Hepatocyte (in vitro differentiated cells): ENCODE results near the gene AGAP1.

Experiments
- CTCF ChIP-seq: fragments of 200-600 bp; sonication (generic); IDR thresholded peaks from 2 replicates; pipeline ENCODE4 v1.5.1; 2016; ENCODE audit warnings: antibody characterized with exemption, mild to moderate bottlenecking; ENCODE audit not compliant: poor library complexity
- EZH2phosphoT487 ChIP-seq: fragments of 200-600 bp; sonication (generic); IDR thresholded peaks from one replicate; pipeline ENCODE4 v1.6.1; 2018; ENCODE audit warnings: antibody characterized with exemption, mild to moderate bottlenecking, low read depth, moderate library complexity; ENCODE audit not compliant: unreplicated experiment, severe bottlenecking

GRCh38 chr2:235594041-235594440, 100.2 kb downstream of the AGAP1 start:
- TF ChIP-seq CTCF (peak; percentile 76), EZH2phosphoT487 (no peak)
